Temporal lobe (tissue), 2 donors: ENCODE results near the gene ARF6. TPM values are rescaled to one million over a fixed set of nuclear protein-coding genes. Genes with fewer than 3 reads are reported as not detected.
A peak's percentile ranks its signal among the peaks of the same experiment; 100 is the strongest.

Source experiments
- small RNA-seq: library from RNA; depleted of rRNA; stranded (forward); fragments of <200 nt; gene quantifications from one replicate; pipeline ENCODE3, GENCODE V24; 2014; ENCODE audit warnings: low replicate concordance
- total RNA-seq: library from RNA; depleted of rRNA; stranded (reverse); fragments of >200 nt; gene quantifications from one replicate; pipeline ENCODE4 v1.2.3, GENCODE V29; 2014

ARF6 gene
- total RNA-seq, 1 donor from 2014 or later = 37.6 TPM

Small RNA genes lying within 50 kb of the gene (small RNA-seq; reads per million reads assigned to genes)
- gene RF00017 (not detected), gene RN7SL2 (16.3 reads per million, percentile 95 among the genes with 10 or more reads in this experiment), gene RN7SL3 (0.37 reads per million, percentile 31 among the genes with 10 or more reads in this experiment), gene RNU6-189P (not detected)

Other genes with a start within 250 kb of the ARF6 start
- gene POLE2, start 204.9 kb upstream of the ARF6 start, total RNA-seq = 5.2 TPM
- 14.0 TPM for gene KLHDC1, start 200.0 kb upstream of the ARF6 start, total RNA-seq
- 134 TPM for gene KLHDC2, start 124.9 kb upstream of the ARF6 start, total RNA-seq
- 95.4 TPM for gene NEMF, start 40.3 kb upstream of the ARF6 start, total RNA-seq
- 6.6 TPM for gene VCPKMT, start 223.5 kb downstream of the ARF6 start, total RNA-seq